ENCODE results near the gene MACROD2.

DNA sequence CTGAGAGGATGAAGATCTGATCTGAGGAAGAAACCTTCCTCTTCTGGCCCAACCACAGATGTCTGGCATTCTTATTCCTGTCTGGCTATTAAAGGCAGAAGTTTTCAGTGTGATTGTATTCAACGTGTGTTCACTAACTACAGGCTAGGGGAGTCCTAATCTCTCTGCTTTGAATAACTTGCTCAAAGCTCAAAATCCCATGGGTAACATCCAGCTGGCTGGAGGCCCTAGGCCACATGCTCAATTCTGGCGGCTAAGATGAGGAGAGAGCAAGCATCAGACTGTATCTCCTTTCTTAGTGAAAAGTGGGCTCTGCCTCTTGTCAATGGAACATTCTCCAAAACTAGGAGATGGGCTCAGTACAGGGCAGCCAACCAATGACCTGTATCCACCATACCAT, 2099.9 kb downstream of the MACROD2 start:
- TF ChIP-seq, protein P1, sequence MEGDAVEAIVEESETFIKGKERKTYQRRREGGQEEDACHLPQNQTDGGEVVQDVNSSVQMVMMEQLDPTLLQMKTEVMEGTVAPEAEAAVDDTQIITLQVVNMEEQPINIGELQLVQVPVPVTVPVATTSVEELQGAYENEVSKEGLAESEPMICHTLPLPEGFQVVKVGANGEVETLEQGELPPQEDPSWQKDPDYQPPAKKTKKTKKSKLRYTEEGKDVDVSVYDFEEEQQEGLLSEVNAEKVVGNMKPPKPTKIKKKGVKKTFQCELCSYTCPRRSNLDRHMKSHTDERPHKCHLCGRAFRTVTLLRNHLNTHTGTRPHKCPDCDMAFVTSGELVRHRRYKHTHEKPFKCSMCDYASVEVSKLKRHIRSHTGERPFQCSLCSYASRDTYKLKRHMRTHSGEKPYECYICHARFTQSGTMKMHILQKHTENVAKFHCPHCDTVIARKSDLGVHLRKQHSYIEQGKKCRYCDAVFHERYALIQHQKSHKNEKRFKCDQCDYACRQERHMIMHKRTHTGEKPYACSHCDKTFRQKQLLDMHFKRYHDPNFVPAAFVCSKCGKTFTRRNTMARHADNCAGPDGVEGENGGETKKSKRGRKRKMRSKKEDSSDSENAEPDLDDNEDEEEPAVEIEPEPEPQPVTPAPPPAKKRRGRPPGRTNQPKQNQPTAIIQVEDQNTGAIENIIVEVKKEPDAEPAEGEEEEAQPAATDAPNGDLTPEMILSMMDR (IDR thresholded peaks at IDR 0.05) = no peak
- no peak for TF ChIP-seq POLR2A (IDR thresholded peaks at IDR 0.05)
